Posterior vena cava (tissue), 2 donors: ENCODE measurements around the gene IKZF2. TPM values are rescaled to one million over a fixed set of nuclear protein-coding genes. Genes with fewer than 3 reads are reported as not detected.

ENCODE experiments used
- DNase-seq: peaks from one replicate; pipeline ENCODE4 v3.0.0-alpha.2; 2020; ENCODE audit warnings: low spot score
- intact Hi-C, 2 donors: fragments of 100-400 bp; cut with DNase I; formaldehyde crosslinking; loops; one replicate each; pipeline versions ENCODE4 v1.14.1 to v1.14.2; 2022 to 2023
- long read RNA-seq, 2 donors: library from polyadenylated mRNA; unstranded; transcript quantifications; one replicate each; pipeline ENCODE4 v2.0.0, GENCODE V29; 2020 to 2021
- total RNA-seq, 2 donors: library from RNA; stranded (reverse); fragmentation: NEBNext Ultra II Directional; extraction: Animal tissue kit (Norgen Biotek cat#: 25700); gene quantifications; one replicate each; pipeline ENCODE4 v1.2.1, GENCODE V29; 2021
- donor health status: DM: yes; HTN: yes; CAD: no.
- donor health status: DM: yes; HTN: yes; CAD: no.

The IKZF2 gene
- 1 to 10 TPM; 7.3 to 8.8 TPM for total RNA-seq
- long read RNA-seq, donor 1, partial matches to known transcripts: 0 of 2 reads
- long read RNA-seq, donor 1, other reads (novel, unspliced or antisense): 2 of 2 reads
- long read RNA-seq, donor 2, partial matches to known transcripts: 0 of 2 reads
- long read RNA-seq, donor 2, other reads (novel, unspliced or antisense): 2 of 2 reads

DNA sequence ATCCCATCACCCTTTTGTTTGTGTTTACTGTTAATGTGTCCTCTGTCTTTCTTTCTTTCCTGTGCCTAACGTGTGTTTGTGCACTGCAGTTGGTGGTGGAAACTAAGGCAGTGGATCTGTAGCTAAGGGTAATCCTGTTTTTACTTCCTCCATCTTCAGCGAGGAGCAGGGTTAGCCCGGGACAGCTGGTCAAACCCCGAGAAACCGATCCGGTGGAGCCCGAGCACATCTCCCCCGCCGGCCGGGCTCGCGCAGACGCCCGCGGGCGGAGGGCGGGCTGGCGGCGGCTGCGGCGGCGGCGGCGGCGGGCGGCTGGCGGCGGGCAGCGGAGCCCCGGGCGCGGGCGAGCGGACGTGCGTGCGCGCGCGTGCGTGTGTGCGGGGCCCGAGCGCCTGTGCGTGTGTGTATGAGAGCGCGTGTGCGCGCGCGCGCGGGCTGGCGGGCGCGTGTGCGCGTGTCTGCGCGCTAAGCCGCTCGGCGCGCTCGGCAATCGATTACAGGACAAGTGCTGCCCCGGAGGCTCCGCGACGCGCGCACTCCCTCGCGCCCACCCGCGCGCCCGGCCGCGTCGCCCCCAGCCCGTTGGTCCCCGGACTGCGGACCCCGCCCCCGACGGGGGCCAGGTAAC lies at the start of gene IKZF2:
TSS of gene IKZF2 (minus strand) at position 176 of the 628 bp plus-strand sequence. CDS start 2,983 bp downstream, outside the sequence.
- intact Hi-C loops: loop anchor here in 1 of 2 donors (5.0 to 10.0 kb wide), 2 partner anchors 374 to 467 kb away; no protein-coding TSS in a partner anchor
- DNase-seq: peak; percentile 95

DNA sequence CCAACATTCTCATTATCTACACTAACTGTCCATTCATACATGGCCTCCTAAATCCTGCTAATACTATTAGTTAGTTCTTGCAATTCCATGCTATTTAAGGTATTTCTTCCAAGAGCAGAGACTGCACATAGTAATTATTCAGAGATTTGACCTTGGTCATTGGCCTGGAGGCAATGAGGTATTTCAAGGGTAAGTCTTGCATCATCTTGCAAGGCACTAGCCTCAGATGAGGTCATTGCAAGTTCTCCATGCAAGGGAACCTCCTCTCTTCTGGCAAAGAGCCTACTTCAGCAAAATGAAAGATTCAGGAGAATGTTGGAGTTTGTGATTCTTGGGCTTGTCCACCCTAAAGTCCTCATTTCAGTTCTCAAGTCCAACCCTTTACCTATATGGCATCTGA lies 48.5 kb upstream of the IKZF2 start:
- intact Hi-C loops: no loop called here
- DNase-seq: no peak

GRCh38 chr2:213189001-213189899 lies 37.8 kb upstream of the IKZF2 start:
- intact Hi-C loops: no loop called here
- DNase-seq: no peak

- DNase-seq: no peak
- intact Hi-C loops: no loop called here
Observed at GRCh38 chr2:213188533-213188867, 37.1 kb upstream of the IKZF2 start.

DNA sequence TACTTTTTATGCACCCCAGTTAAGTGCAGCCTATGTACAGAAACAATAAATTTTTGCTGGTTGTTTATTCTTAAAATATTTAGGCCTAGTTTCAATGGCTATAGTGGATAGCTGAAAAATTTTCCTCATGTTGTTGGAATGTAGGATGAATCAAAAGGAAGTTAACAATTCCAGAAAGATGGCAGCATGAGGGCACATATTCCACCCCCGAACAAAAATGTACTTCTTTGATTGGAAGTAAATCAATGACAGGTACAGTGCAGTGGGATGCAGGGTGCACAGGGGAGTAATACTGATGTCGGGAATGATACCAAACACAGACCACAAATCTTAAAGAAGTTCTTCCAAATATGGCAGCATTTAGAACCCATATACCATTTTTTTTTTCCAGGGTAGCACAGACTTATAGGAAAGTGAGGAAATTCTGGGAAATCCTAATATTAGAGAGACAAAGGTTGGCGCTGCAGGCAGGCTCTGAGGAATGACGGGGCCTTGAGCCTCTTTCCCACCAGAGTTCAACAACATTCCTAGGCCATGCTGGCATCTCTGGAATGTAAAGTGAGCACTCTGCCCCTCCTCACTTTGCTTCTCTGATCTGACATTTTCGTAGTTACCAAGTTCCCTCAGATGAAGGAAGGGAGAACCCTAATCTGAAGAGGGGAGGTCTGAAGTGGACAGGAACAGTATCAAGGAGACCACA lies 36.6 kb upstream of the IKZF2 start:
- intact Hi-C loops: no loop called here
- DNase-seq: no peak

- DNase-seq: no peak
- intact Hi-C loops: no loop called here
Observed at GRCh38 chr2:213187386-213187785, 36.0 kb upstream of the IKZF2 start.

DNA sequence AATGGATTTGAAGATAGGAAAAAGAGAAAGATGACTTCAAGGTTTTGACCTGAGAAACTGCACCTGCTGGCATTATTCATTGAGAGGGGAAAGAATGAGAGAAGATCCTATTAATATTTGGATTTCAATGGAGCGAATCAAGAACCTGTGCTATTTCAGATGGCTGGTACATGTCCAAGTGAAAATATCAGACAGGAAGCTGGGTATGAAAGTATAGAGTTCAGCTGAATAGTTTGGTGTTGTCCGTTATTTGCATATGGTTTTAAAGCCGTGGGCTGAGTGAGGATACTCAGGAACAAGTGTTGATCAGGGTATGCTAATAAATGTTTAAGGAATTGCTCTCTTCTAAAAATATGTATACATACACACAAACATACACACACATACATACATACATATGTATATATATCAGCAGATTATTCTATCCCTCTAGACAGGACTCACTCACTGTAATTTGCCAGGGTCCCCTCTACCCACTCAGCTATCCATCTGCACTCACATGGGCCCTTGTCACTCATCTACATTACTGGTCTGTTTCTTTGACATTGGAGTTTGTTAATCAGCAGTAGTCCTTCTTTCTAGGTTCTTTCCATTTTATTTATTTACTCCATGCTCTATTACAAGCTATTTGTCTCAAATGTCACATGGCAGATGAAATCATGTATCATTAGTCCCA lies 33.9 kb upstream of the IKZF2 start:
- no peak for DNase-seq

DNA sequence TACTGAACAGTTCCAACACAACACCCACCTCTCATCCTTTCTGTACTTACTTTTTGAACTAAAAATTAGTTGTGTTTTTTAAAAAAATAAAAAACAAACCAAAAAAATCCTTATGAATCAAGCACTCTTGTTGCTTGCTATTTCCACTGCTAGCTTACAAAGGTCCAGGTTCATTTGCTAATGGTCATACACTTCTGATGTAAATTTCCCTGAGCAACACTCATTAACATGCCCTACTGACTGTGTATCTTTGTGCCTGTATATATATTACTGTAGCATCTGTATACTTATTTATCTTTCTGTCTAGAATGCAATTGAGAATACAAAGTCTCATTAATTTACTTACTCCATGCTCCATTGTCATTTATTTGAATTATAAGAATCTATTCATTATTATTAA lies 30.3 kb upstream of the IKZF2 start:
- DNase-seq: no peak
- intact Hi-C loops: no loop called here

More for the DNA sequence above, 33.9 kb upstream of the IKZF2 start:
- intact Hi-C loops: no loop called here

DNA sequence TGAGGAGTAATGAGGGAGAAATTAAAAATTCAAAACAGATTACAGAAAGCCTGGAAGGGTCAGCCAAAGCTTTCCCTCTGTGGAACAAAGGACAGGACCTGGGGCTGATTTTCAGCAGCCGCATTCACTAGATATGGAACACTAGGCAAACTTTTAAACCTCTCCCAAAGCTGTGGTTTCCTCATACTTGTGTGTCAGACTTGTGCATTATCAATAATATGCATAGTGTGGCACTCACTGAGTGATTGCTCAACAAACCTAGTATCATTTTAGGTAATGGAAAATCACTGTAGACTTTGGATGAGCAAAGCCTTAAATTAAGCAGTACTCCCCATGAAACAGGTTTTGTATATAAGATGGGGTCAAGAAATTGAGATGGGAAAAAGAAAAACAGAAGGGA lies 26.3 kb upstream of the IKZF2 start:
- intact Hi-C loops: no loop called here
- DNase-seq: no peak

- DNase-seq: no peak
- intact Hi-C loops: no loop called here
Observed at GRCh38 chr2:213175673-213176247, 24.3 kb upstream of the IKZF2 start.

GRCh38 chr2:213172641-213173040 lies 21.2 kb upstream of the IKZF2 start:
- intact Hi-C loops: no loop called here
- DNase-seq: no peak

DNA sequence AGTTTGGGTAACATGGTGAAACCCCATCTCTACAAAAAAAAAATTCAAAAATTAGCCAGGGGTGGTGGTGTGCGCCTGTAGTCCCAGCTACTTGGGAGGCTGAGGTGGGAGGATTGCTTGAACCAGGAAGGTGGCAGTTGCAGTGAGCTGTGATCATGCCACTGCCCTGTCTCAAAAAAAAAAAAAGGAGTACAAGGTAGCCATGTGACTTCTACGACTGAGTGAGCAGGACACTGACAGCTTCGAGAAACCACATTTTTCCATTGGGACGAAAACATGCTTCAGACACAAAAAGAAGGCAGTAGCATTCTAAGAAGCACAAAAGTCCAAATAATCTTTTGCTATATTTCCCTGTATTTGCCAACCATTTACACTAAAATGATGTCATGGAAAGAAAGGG lies 19.7 kb upstream of the IKZF2 start:
- intact Hi-C loops: no loop called here
- no peak for DNase-seq

- intact Hi-C loops: loop anchor here in 1 of 2 donors (10.0 kb wide), 1 partner anchor 393 kb away; no protein-coding TSS in a partner anchor
- no peak for DNase-seq
Observed at GRCh38 chr2:213167271-213167930, 16.0 kb upstream of the IKZF2 start.

- intact Hi-C loops: loop anchor here in 1 of 2 donors (10.0 kb wide), 1 partner anchor 391 kb away; no protein-coding TSS in a partner anchor
- no peak for DNase-seq
Observed at GRCh38 chr2:213166109-213166508, 14.7 kb upstream of the IKZF2 start.

- intact Hi-C loops: loop anchor here in 1 of 2 donors (10.0 kb wide), 1 partner anchor 389 kb away; no protein-coding TSS in a partner anchor
- DNase-seq: no peak
Observed at GRCh38 chr2:213164263-213164662, 12.9 kb upstream of the IKZF2 start.

DNA sequence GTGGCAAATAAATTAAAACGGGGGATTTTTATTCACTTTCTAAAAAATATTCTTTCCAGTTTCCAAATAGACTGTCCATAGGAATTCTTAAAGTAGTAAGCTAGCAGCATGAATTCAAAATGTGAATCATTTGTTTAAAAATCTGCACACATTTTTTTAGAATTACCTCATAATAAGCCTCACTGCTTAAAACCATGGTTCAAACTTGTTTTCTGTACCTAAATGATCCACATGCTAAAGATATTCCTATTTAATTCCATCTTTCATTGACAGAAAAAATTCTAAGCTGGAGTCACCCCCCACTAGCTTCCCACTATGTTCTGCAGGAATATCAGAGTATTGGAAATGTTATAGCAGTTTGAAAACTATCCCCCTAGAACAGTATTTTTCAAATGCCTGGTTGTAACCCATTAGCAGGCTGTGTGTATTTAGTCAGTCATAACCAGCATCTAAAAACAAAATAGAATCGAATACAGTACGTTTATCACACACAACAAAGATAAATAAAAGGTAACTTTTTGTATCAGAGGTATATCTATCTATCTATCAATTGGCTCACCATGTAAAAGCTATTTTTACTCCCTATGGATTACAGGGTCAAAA lies 11.2 kb upstream of the IKZF2 start:
- intact Hi-C loops: loop anchor here in 1 of 2 donors (10.0 kb wide), 1 partner anchor 388 kb away; no protein-coding TSS in a partner anchor

GRCh38 chr2:213161759-213162515 lies 10.5 kb upstream of the IKZF2 start:
- intact Hi-C loops: loop anchor here in 1 of 2 donors (10.0 kb wide), 1 partner anchor 387 kb away; no protein-coding TSS in a partner anchor
- DNase-seq: no peak

More for the DNA sequence above, 11.2 kb upstream of the IKZF2 start:
- DNase-seq: no peak
